DND-41 (cell line): ENCODE results near the gene PAAF1.

Experiments
- CTCF ChIP-seq: IDR thresholded peaks from 2 replicates; pipeline ENCODE4 v1.5.1; 2012; ENCODE audit warnings: borderline replicate concordance, low read length, moderate library complexity, mild to moderate bottlenecking; ENCODE audit not compliant: poor library complexity, severe bottlenecking; ENCODE audit errors: extremely low read depth
- EZH2 ChIP-seq: IDR thresholded peaks from 3 replicates; pipeline ENCODE4 v1.6.1; 2012; ENCODE audit warnings: borderline replicate concordance, low read depth, mild to moderate bottlenecking, moderate library complexity, low read length, inconsistent platforms; ENCODE audit not compliant: severe bottlenecking

- no peak for TF ChIP-seq CTCF
- no peak for TF ChIP-seq EZH2
Measured at GRCh38 chr11:73942010-73942409, 65.2 kb downstream of the PAAF1 start.
